ENCODE data around the gene CDK5R1.
A peak's percentile ranks its signal among the peaks of the same experiment; 100 is the strongest.

Gene CDK5R1

DNA sequence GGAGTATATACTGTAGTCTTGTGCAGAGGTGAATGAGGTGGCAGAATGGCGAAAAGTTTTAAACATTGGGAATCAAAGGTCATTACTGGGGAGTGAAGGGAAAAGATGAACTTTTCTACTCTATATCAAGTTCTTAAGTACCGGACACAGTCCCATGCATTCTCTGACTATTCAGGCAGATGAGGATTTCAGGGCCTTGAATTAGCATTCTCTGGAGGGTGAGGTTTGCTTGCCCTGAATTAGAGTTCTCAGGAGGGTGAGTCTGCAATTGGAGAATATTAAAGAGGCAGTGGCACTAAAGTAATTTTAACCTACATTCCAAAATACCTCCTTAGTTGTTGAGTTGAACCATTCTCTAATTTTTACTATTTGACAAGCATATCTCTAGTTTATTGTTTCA lies 33.4 kb upstream of the CDK5R1 start:
- Mint-ChIP-seq H3K4me3 (no peak overlapping the region), H3K4me1 (ENCODE audit: low read depth in 2 of 2) (peaks cover 12 to 28% of the 10 kb centered on the region in 2 donors), H3K27me3 (no peaks in the 10 kb centered on the region), H3K9me3 (no peaks in the 10 kb centered on the region), H3K27ac (peak overlapping the region in 1 of 2 donors; percentile 35), H3K36me3 (ENCODE audit: insufficient read depth) (peaks cover 98% of the 10 kb centered on the region)
- ATAC-seq (replicated peaks): no peak
- no peak for DNase-seq

- H3K36me3 Mint-ChIP-seq (ENCODE audit: insufficient read depth): peaks cover 77% of the 10 kb centered on the region
- no peak overlapping the region for H3K4me3 Mint-ChIP-seq
- no peaks in the 10 kb centered on the region for H3K27me3 Mint-ChIP-seq
- H3K27ac Mint-ChIP-seq: peak overlapping the region in 1 of 2 donors; percentile 0
- no peaks in the 10 kb centered on the region for H3K9me3 Mint-ChIP-seq
- H3K4me1 Mint-ChIP-seq (ENCODE audit: low read depth in 2 of 2): peaks cover 21 to 24% of the 10 kb centered on the region in 2 donors
- ATAC-seq (replicated peaks) (no peak), DNase-seq (no peak)
Observed at GRCh38 chr17:32458371-32458770, 28.4 kb upstream of the CDK5R1 start.

GRCh38 chr17:32460054-32460453 lies 26.7 kb upstream of the CDK5R1 start:
- DNase-seq: no peak
- Mint-ChIP-seq H3K36me3 (ENCODE audit: insufficient read depth) (peaks cover 73% of the 10 kb centered on the region), H3K4me3 (no peak overlapping the region), H3K4me1 (ENCODE audit: low read depth in 2 of 2) (peaks cover 15 to 24% of the 10 kb centered on the region in 2 donors), H3K9me3 (no peaks in the 10 kb centered on the region), H3K27ac (peak overlapping the region; percentile 25 to 44), H3K27me3 (no peaks in the 10 kb centered on the region)
- no peak for ATAC-seq (replicated peaks)

- no peaks in the 10 kb centered on the region for H3K9me3 Mint-ChIP-seq
- DNase-seq: no peak
- peaks cover 72% of the 10 kb centered on the region for H3K36me3 Mint-ChIP-seq (ENCODE audit: insufficient read depth)
- H3K4me1 Mint-ChIP-seq (ENCODE audit: low read depth in 2 of 2): peaks cover 15 to 24% of the 10 kb centered on the region in 2 donors
- peak overlapping the region in 1 of 2 donors; percentile 58 for H3K27ac Mint-ChIP-seq
- no peaks in the 10 kb centered on the region for H3K27me3 Mint-ChIP-seq
- H3K4me3 Mint-ChIP-seq: no peak overlapping the region
- ATAC-seq (replicated peaks): peak; percentile 9
Observed at GRCh38 chr17:32461498-32461852, 25.3 kb upstream of the CDK5R1 start.

DNA sequence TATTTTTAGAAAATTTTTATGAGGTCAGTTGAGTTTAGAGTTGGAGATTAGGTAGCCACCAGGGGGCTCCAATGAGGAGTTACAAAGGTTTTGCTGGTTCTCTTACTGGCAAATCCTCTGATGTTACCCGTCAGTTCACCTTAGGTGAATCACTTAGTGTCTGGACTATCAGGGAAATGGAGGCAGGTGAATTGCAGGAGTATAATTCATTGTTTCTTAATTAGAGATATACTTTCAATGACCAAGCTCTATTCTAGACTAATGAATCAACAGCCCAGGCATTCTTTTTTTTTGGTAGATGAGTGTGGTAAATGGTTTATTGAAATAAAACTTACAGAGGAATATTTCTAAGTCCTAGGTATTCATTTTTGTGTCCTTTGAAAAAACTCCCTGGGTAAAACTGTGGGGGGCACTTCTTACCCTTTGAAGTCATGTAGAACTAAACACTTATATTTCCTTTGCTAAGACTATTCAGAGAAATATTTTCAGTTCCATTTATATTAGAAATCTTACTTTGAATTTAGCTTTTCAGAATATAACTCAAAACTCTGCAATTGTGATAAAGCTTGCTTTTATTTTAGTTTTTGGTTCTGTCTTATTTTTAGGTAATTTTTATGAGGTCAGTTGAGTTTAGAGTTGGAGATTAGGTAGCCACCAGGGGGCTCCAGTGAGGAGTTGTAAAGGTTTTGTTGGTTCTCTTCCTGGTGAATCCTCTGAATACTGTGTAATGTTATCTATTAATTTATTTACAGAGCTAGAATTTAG lies 24.8 kb upstream of the CDK5R1 start:
- no peaks in the 10 kb centered on the region for H3K27me3 Mint-ChIP-seq
- H3K36me3 Mint-ChIP-seq (ENCODE audit: insufficient read depth): peaks cover 71% of the 10 kb centered on the region
- ATAC-seq (replicated peaks): peak; percentile 93
- no peak overlapping the region for H3K4me3 Mint-ChIP-seq
- peak; percentile 60 to 64 (median 63) for DNase-seq
- H3K4me1 Mint-ChIP-seq (ENCODE audit: low read depth in 2 of 2): peaks cover 14 to 24% of the 10 kb centered on the region in 2 donors
- no peaks in the 10 kb centered on the region for H3K9me3 Mint-ChIP-seq
- H3K27ac Mint-ChIP-seq: peak overlapping the region in 1 of 2 donors; percentile 58

GRCh38 chr17:32463304-32463703 lies 23.5 kb upstream of the CDK5R1 start:
- ATAC-seq (replicated peaks) (no peak), DNase-seq (no peak)
- no peak overlapping the region for H3K27ac Mint-ChIP-seq
- H3K36me3 Mint-ChIP-seq (ENCODE audit: insufficient read depth): peaks cover 71% of the 10 kb centered on the region
- no peak overlapping the region for H3K4me3 Mint-ChIP-seq
- H3K27me3 Mint-ChIP-seq: no peaks in the 10 kb centered on the region
- peaks cover 13 to 20% of the 10 kb centered on the region in 2 donors for H3K4me1 Mint-ChIP-seq (ENCODE audit: low read depth in 2 of 2)
- H3K9me3 Mint-ChIP-seq: no peaks in the 10 kb centered on the region

DNA sequence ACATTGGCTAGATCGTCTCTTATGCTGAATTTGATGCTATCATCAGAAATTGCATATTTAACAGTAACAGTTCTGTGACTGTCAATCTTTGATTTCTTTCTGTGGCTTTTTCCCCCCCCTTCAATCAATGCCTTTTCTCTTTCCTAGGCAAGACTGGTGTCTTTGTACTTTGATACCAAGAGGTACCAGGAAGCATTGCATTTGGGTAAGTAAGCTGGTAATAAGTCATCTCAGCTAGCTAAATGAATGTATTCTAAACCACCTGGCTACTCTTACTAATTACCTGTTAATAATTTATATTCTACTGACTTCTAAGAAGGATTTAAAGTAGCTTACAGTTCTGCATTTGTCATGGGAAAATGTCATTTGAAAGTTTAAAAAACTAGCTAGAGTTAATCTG lies 22.4 kb upstream of the CDK5R1 start:
- Mint-ChIP-seq H3K36me3 (ENCODE audit: insufficient read depth) (peaks cover 70% of the 10 kb centered on the region), H3K27me3 (no peaks in the 10 kb centered on the region), H3K27ac (no peak overlapping the region), H3K4me1 (ENCODE audit: low read depth in 2 of 2) (peaks cover 10 to 17% of the 10 kb centered on the region in 2 donors), H3K4me3 (no peak overlapping the region), H3K9me3 (no peaks in the 10 kb centered on the region)
- ATAC-seq (replicated peaks): no peak
- no peak for DNase-seq

DNA sequence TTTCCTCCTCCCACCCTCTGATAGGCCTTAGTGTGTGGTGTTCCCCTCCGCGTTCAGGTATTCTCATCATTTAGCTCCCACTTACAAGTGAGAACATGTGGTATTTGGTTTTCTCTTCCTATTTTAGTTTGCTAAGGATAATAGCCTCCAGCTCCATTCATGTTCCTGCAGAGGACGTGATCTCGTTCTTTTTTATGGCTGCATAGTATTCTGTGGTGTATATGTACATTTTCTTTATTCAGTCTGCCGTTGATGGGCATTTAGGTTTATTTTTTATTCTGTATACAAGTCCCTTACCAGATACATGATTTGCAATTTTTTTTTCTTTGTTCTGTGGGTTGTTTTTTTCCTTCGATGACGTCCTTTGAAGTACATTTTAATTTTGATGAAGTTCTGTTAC lies 18.8 kb upstream of the CDK5R1 start:
- H3K4me3 Mint-ChIP-seq: no peak overlapping the region
- H3K27me3 Mint-ChIP-seq: no peaks in the 10 kb centered on the region
- H3K9me3 Mint-ChIP-seq: no peaks in the 10 kb centered on the region
- no peak for ATAC-seq (replicated peaks)
- no peaks in the 10 kb centered on the region for H3K4me1 Mint-ChIP-seq (ENCODE audit: low read depth in 2 of 2)
- no peak for DNase-seq
- H3K36me3 Mint-ChIP-seq (ENCODE audit: insufficient read depth): peaks cover 85% of the 10 kb centered on the region
- no peak overlapping the region for H3K27ac Mint-ChIP-seq

GRCh38 chr17:32470405-32471167 lies 16.2 kb upstream of the CDK5R1 start:
- peaks cover 90% of the 10 kb centered on the region for H3K36me3 Mint-ChIP-seq (ENCODE audit: insufficient read depth)

GRCh38 chr17:32471652-32472051 lies 15.1 kb upstream of the CDK5R1 start:
- H3K36me3 Mint-ChIP-seq (ENCODE audit: insufficient read depth): peaks cover 92% of the 10 kb centered on the region
- DNase-seq (no peak), ATAC-seq (replicated peaks) (no peak)
- H3K27me3 Mint-ChIP-seq: no peaks in the 10 kb centered on the region
- H3K27ac Mint-ChIP-seq: peak overlapping the region in 1 of 2 donors; percentile 23
- no peak overlapping the region for H3K4me3 Mint-ChIP-seq
- H3K9me3 Mint-ChIP-seq: no peaks in the 10 kb centered on the region
- H3K4me1 Mint-ChIP-seq (ENCODE audit: low read depth in 2 of 2): peaks cover 0 to 3% of the 10 kb centered on the region in 2 donors

More at GRCh38 chr17:32470405-32471167, 16.2 kb upstream of the CDK5R1 start:
- Mint-ChIP-seq H3K27me3 (no peaks in the 10 kb centered on the region), H3K4me3 (no peak overlapping the region), H3K27ac (peak overlapping the region in 1 of 2 donors; percentile 32), H3K4me1 (ENCODE audit: low read depth in 2 of 2) (peaks cover 0 to 3% of the 10 kb centered on the region in 2 donors), H3K9me3 (no peaks in the 10 kb centered on the region)
- DNase-seq: no peak
- ATAC-seq (replicated peaks): no peak

- Mint-ChIP-seq H3K36me3 (ENCODE audit: insufficient read depth) (peaks cover 90% of the 10 kb centered on the region), H3K4me3 (no peak overlapping the region), H3K4me1 (ENCODE audit: low read depth in 2 of 2) (peaks cover 0 to 3% of the 10 kb centered on the region in 2 donors), H3K9me3 (no peaks in the 10 kb centered on the region), H3K27me3 (no peaks in the 10 kb centered on the region), H3K27ac (peak overlapping the region in 1 of 2 donors; percentile 26)
- no peak for DNase-seq
- no peak for ATAC-seq (replicated peaks)
Observed at GRCh38 chr17:32475258-32475657, 11.5 kb upstream of the CDK5R1 start.

DNA sequence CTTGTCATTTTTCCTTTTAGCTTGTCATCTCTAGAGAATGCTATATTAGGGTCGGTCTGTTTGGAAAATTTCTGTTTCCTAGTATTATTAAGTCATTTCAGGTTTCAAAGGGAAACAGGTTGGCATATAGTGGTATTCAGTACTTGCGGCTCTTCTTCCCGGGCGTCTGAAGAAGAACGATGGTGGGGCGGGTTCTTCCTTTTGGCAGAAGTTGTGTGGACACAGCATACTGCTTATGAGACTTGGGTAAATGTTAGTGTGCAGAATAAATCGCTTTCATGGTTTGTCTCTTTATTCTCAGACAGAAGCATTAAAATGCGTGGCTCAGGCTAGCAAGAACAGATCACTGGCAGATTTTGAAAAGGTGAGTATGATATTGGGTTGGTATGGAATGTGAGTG lies 9.6 kb upstream of the CDK5R1 start:
- peaks cover 0 to 3% of the 10 kb centered on the region in 2 donors for H3K4me1 Mint-ChIP-seq (ENCODE audit: low read depth in 2 of 2)
- ATAC-seq (replicated peaks): no peak
- H3K36me3 Mint-ChIP-seq (ENCODE audit: insufficient read depth): peaks cover 89% of the 10 kb centered on the region
- no peaks in the 10 kb centered on the region for H3K27me3 Mint-ChIP-seq
- H3K4me3 Mint-ChIP-seq: no peak overlapping the region
- H3K9me3 Mint-ChIP-seq: no peaks in the 10 kb centered on the region
- DNase-seq: no peak
- H3K27ac Mint-ChIP-seq: no peak overlapping the region

DNA sequence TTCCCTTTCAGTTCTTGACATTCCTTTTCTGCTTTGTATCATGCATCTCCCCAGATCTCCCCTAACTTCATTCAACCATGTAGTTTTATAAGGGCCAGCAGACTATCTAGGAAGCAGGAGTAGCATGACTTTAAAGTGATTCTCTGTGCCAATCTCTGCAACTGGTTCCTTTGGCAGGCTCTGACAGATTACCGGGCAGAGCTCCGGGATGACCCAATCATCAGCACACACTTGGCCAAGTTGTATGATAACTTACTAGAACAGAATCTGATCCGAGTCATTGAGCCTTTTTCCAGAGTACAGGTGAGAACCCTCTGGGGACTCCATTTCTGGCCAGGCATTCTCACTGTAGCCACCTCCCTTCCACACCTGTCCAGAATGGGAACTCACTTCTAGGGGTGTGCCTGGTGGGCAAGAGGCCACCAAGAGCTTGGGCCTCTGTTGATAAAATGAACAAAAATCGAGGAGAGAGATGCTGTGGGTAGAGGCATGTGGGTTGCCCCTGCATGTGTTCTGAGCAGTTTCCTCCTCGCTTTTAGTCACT lies 7.6 kb upstream of the CDK5R1 start:
- peaks cover 88% of the 10 kb centered on the region for H3K36me3 Mint-ChIP-seq (ENCODE audit: insufficient read depth)
- ATAC-seq (replicated peaks) (no peak), DNase-seq (no peak)
- H3K9me3 Mint-ChIP-seq: no peaks in the 10 kb centered on the region
- peak overlapping the region in 1 of 2 donors; percentile 6 for H3K27ac Mint-ChIP-seq
- H3K4me3 Mint-ChIP-seq: no peak overlapping the region
- H3K27me3 Mint-ChIP-seq: no peaks in the 10 kb centered on the region
- H3K4me1 Mint-ChIP-seq (ENCODE audit: low read depth in 2 of 2): peaks cover 2 to 5% of the 10 kb centered on the region in 2 donors

All from effector memory CD8-positive, alpha-beta T cell (primary cell).